HCT116 (cell line): Measurements from ENCODE around the gene MAST4. TPM values are rescaled to one million over a fixed set of nuclear protein-coding genes. Genes with fewer than 3 reads are reported as not detected.

Source experiments
- ATAC-seq: fragments of 200-7000 bp; cut with Tn5 transposase; 2 replicates; pipeline ENCODE4 v1.9.1; 2020; ENCODE audit warnings: mild to moderate bottlenecking, moderate library complexity
- BruUV-seq: library from RNA; stranded (reverse); fragments of 400-500 nt; replicated peaks from 2 replicates; lab custom pipeline; 2021; lab: Mats Ljungman, UMichigan
- CTCF ChIA-PET: fragments of 300-600 bp; sonication (Branson Sonifier 250); formaldehyde crosslinking; loops from one replicate; lab custom pipeline; 2021; ENCODE audit warnings: antibody characterized with exemption; lab: Charles Lee
- POLR2A ChIA-PET: fragments of 300-600, 350-600 bp; sonication (Branson Sonifier 250); formaldehyde crosslinking; loops from one replicate; lab custom pipeline; 2021; ENCODE audit warnings: antibody characterized with exemption; lab: Charles Lee
- RAD21 ChIA-PET, 2 experiments: fragments of 300-600 bp; sonication (Branson Sonifier 250); formaldehyde crosslinking; loops; one replicate each; lab custom pipeline; 2023; ENCODE audit warnings: low total read pairs in 2 of 2; ENCODE audit not compliant: uncharacterized antibody in 2 of 2, unreplicated experiment in 2 of 2, low non-redundant PET in 1 of 2; lab: Charles Lee
- DNase-seq: peaks from one replicate; pipeline ENCODE4 v3.0.0-alpha.2; 2010; ENCODE audit warnings: low read depth, low spot score
- H2AFZ ChIP-seq: fragments of 200-600 bp; shearing (Covaris generic), sonication (generic); 2 replicates; pipeline ENCODE4 v1.6.1; 2017; ENCODE audit warnings: low read depth, mixed run types, mixed read lengths, antibody characterized with exemption, low read length; ENCODE audit not compliant: poor library complexity, severe bottlenecking
- H3K27ac ChIP-seq: 2 replicates; pipeline ENCODE4 v1.5.1; 2012; ENCODE audit warnings: low read depth, low read length
- H3K27me3 ChIP-seq: fragments of 200-600 bp; sonication (generic); 2 replicates; pipeline ENCODE4 v1.6.1; 2016; ENCODE audit warnings: mixed run types, low read length, mixed read lengths; ENCODE audit not compliant: insufficient read depth
- H3K36me3 ChIP-seq, 2 experiments: fragments of 200-500 bp in 1 of 2; fragments of 200-600 bp in 1 of 2; sonication (Bioruptor generic) in 1 of 2; sonication (generic) in 1 of 2; 2 replicates each; pipeline versions ENCODE4 v1.5.1 to v1.6.1; 2014 to 2016; ENCODE audit warnings: low read length in 2 of 2, inconsistent platforms in 1 of 2, mixed read lengths in 1 of 2, mixed run types in 1 of 2; ENCODE audit not compliant: insufficient read depth in 2 of 2, control insufficient read depth in 1 of 2
- H3K4me1 ChIP-seq, 2 experiments: fragments of 200-600 bp in 1 of 2; sonication (generic) in 1 of 2; 2 replicates each; pipeline versions ENCODE4 v1.5.1 to v1.6.1; 2012 to 2017; ENCODE audit warnings: low read length in 2 of 2, inconsistent platforms in 1 of 2, mild to moderate bottlenecking in 1 of 2, mixed read lengths in 1 of 2, mixed run types in 1 of 2, moderate library complexity in 1 of 2; ENCODE audit not compliant: insufficient read depth in 2 of 2, control insufficient read depth in 1 of 2
- H3K4me2 ChIP-seq: fragments of 200-600 bp; sonication (generic); 2 replicates; pipeline ENCODE4 v1.6.1; 2017; ENCODE audit warnings: mixed run types, low read length, mixed read lengths
- H3K4me3 ChIP-seq, 2 experiments: fragments of 200-600 bp in 1 of 2; sonication (generic) in 1 of 2; replicated peaks in 1 of 2; 2 replicates each; pipeline ENCODE4 v1.5.1; 2011 to 2016; ENCODE audit warnings: low read length in 2 of 2, control low read depth in 1 of 2, low read depth in 1 of 2, mild to moderate bottlenecking in 1 of 2, mixed read lengths in 1 of 2, mixed run types in 1 of 2
- H3K79me2 ChIP-seq: fragments of 200-600 bp; sonication (generic); 2 replicates; pipeline ENCODE4 v1.6.1; 2017; ENCODE audit warnings: mild to moderate bottlenecking, mixed run types, low read length, moderate library complexity, mixed read lengths; ENCODE audit not compliant: insufficient read depth
- H3K9ac ChIP-seq: fragments of 200-600 bp; sonication (generic); 2 replicates; pipeline ENCODE4 v1.6.1; 2016; ENCODE audit warnings: low read length, mixed read lengths
- H3K9me2 ChIP-seq: fragments of 200-600 bp; sonication (generic), shearing (Covaris generic); 2 replicates; pipeline ENCODE4 v1.6.1; 2017; ENCODE audit warnings: mixed run types, mild to moderate bottlenecking, moderate library complexity; ENCODE audit not compliant: insufficient read depth
- H3K9me3 ChIP-seq, 2 experiments: fragments of 200-500 bp in 1 of 2; fragments of 200-600 bp in 1 of 2; sonication (Bioruptor generic) in 1 of 2; sonication (generic) in 1 of 2; 2 replicates each; pipeline ENCODE4 v1.6.1; 2014 to 2017; ENCODE audit warnings: low read length in 2 of 2, mixed read lengths in 2 of 2, inconsistent platforms in 1 of 2, low read depth in 1 of 2, mild to moderate bottlenecking in 1 of 2, mixed run types in 1 of 2, moderate library complexity in 1 of 2; ENCODE audit not compliant: control insufficient read depth in 1 of 2, insufficient read depth in 1 of 2
- H4K20me1 ChIP-seq: fragments of 200-600 bp; sonication (generic), shearing (Covaris generic); 2 replicates; pipeline ENCODE4 v1.6.1; 2017; ENCODE audit warnings: mixed run types, mild to moderate bottlenecking, moderate library complexity; ENCODE audit not compliant: insufficient read depth
- ATF3 ChIP-seq: IDR thresholded peaks from 2 replicates; pipeline ENCODE4 v1.6.1; 2012
- CBX3 ChIP-seq: IDR thresholded peaks from 2 replicates; pipeline ENCODE4 v1.6.1; 2012; ENCODE audit warnings: low read depth
- ELF1 ChIP-seq: IDR thresholded peaks from 2 replicates; pipeline ENCODE4 v1.6.1; 2012; ENCODE audit warnings: low read depth, borderline replicate concordance
- EZH2 ChIP-seq: fragments of 200-600 bp; sonication (generic); IDR thresholded peaks from 2 replicates; pipeline ENCODE4 v1.6.1; 2017; ENCODE audit warnings: antibody characterized with exemption, mixed run types
- EZH2phosphoT487 ChIP-seq: fragments of 200-600 bp; IDR thresholded peaks from 2 replicates; pipeline ENCODE4 v1.6.1; 2018; ENCODE audit warnings: antibody characterized with exemption, borderline replicate concordance
- FOSL1 ChIP-seq: IDR thresholded peaks from 2 replicates; pipeline ENCODE4 v1.6.1; 2012; ENCODE audit warnings: low read depth
- JUND ChIP-seq: IDR thresholded peaks from 2 replicates; pipeline ENCODE4 v1.6.1; 2012
- MAX ChIP-seq: IDR thresholded peaks from 2 replicates; pipeline ENCODE4 v1.6.1; 2012
- POLR2A ChIP-seq: IDR thresholded peaks from 2 replicates; pipeline ENCODE4 v1.7.0; 2011; ENCODE audit warnings: borderline replicate concordance; ENCODE audit not compliant: insufficient read depth, insufficient read length; ENCODE audit errors: extremely low read depth
- POLR2AphosphoS5 ChIP-seq: IDR thresholded peaks from 2 replicates; pipeline ENCODE4 v1.6.1; 2011; ENCODE audit warnings: mild to moderate bottlenecking, low read depth, low read length, moderate library complexity
- RAD21 ChIP-seq: IDR thresholded peaks from 2 replicates; pipeline ENCODE4 v1.6.1; 2012; ENCODE audit warnings: low read depth, mild to moderate bottlenecking
- REST ChIP-seq: IDR thresholded peaks from 2 replicates; pipeline ENCODE4 v1.6.1; 2012; ENCODE audit warnings: low read depth
- SIN3A ChIP-seq: IDR thresholded peaks from 2 replicates; pipeline ENCODE4 v1.6.1; 2012; ENCODE audit warnings: low read depth
- SP1 ChIP-seq: IDR thresholded peaks from 2 replicates; pipeline ENCODE4 v1.6.1; 2012; ENCODE audit warnings: low read depth
- SRF ChIP-seq: IDR thresholded peaks from 2 replicates; pipeline ENCODE4 v1.6.1; 2012; ENCODE audit warnings: low read depth
- TCF7L2 ChIP-seq: IDR thresholded peaks from 2 replicates; pipeline ENCODE4 v1.7.0; 2011; ENCODE audit warnings: borderline replicate concordance, inconsistent platforms; ENCODE audit not compliant: insufficient read depth, insufficient read length; ENCODE audit errors: extremely low read depth
- YY1 ChIP-seq: IDR thresholded peaks from 2 replicates; pipeline ENCODE4 v1.6.1; 2011; ENCODE audit warnings: low read length, low read depth, moderate library complexity, mild to moderate bottlenecking; ENCODE audit not compliant: insufficient replicate concordance; ENCODE audit errors: extremely low read depth
- ZBTB33 ChIP-seq: IDR thresholded peaks from 2 replicates; pipeline ENCODE4 v1.6.1; 2011; ENCODE audit warnings: mild to moderate bottlenecking, low read length, moderate library complexity; ENCODE audit not compliant: insufficient replicate concordance; ENCODE audit errors: extremely low read depth
- ZFX ChIP-seq: fragments of 450-650 bp; IDR thresholded peaks from 2 replicates; pipeline ENCODE4 v1.6.1; 2017
- ZNF274 ChIP-seq: fragments of 200-500 bp; sonication (Bioruptor generic); IDR thresholded peaks from 2 replicates; pipeline ENCODE4 v1.6.1; 2014; ENCODE audit warnings: mild to moderate bottlenecking, low read depth, low read length, inconsistent platforms
- intact Hi-C: fragments of 100-400 bp; cut with micrococcal nuclease; formaldehyde crosslinking; loops from 2 replicates; pipeline ENCODE4 v1.10.0; 2022
- total RNA-seq: library from RNA; stranded (reverse); gene quantifications from one replicate; pipeline ENCODE4 v1.2.1, GENCODE V29; 2021; ENCODE audit not compliant: unreplicated experiment

The MAST4 gene
- total RNA-seq, 1 experiment from 2014 or later, result 1.1 TPM

- no peak overlapping the region for H3K9ac ChIP-seq
- H4K20me1 ChIP-seq, result no peaks in the 10 kb centered on the region; the same call in 1 of the 2 replicates
- H3K9me2 ChIP-seq, result no peaks in the 10 kb centered on the region
- H2AFZ ChIP-seq, result no peak overlapping the region
- peaks cover 20% of the 10 kb centered on the region for H3K27me3 ChIP-seq
- H3K27ac ChIP-seq, result no peak overlapping the region
- RAD21 ChIA-PET, result no interaction called here
- intact Hi-C loops, result no loop called here
- no peaks in the 10 kb centered on the region for H3K9me3 ChIP-seq
- BruUV-seq, result no TSS peak
- H3K36me3 ChIP-seq, result no peaks in the 10 kb centered on the region
- no peaks in the 10 kb centered on the region for H3K79me2 ChIP-seq
- no peak for TF ChIP-seq POLR2AphosphoS5
- TF ChIP-seq JUND, result no peak
- TF ChIP-seq ELF1, result no peak
- no peak for TF ChIP-seq ZFX
- TF ChIP-seq SP1, result no peak
- no peak for TF ChIP-seq ZNF274
- TF ChIP-seq EZH2phosphoT487, result no peak
- no peak for TF ChIP-seq ZBTB33
- no peak for TF ChIP-seq TCF7L2
- no peak for TF ChIP-seq RAD21
- no peak for TF ChIP-seq REST
- no peak for TF ChIP-seq FOSL1
- TF ChIP-seq ATF3, result no peak
- no peak for TF ChIP-seq MAX
- TF ChIP-seq SRF, result no peak
- TF ChIP-seq SIN3A, result no peak
- no peak for TF ChIP-seq POLR2A
- no peak for TF ChIP-seq YY1
- no peak for TF ChIP-seq EZH2
- no peak for TF ChIP-seq CBX3
- TF ChIP-seq, all 23 proteins: peak for 0
- DNase-seq (no peak), ATAC-seq (no peak)
- POLR2A ChIA-PET, result no interaction called here
- no peaks in the 10 kb centered on the region for H3K4me1 ChIP-seq
- no peak overlapping the region for H3K4me3 ChIP-seq
- CTCF ChIA-PET, result no interaction called here
- H3K4me2 ChIP-seq, result no peak overlapping the region
These were observed 523.8 kb downstream of the MAST4 start for GRCh38 chr5:67120032-67120431.
